OCI-LY1 (cell line): ENCODE data around the gene SLC9A9.

Source experiments
- H2AFZ ChIP-seq: fragments of 200-600 bp; sonication (generic), shearing (Covaris generic); 2 replicates; pipeline ENCODE4 v1.6.0; 2014; ENCODE audit warnings: antibody characterized with exemption, mild to moderate bottlenecking, low read length
- H3F3A ChIP-seq: fragments of 200-600 bp; sonication (generic), shearing (Covaris generic); 2 replicates; pipeline ENCODE4 v1.6.0; 2014; ENCODE audit warnings: mild to moderate bottlenecking, antibody characterized with exemption, low read length, moderate library complexity; ENCODE audit not compliant: insufficient read depth
- H3K27ac ChIP-seq: fragments of 200-600 bp; sonication (generic); 2 replicates; pipeline ENCODE4 v1.5.1; 2014; ENCODE audit warnings: low read length, mixed run types, mild to moderate bottlenecking, low read depth; ENCODE audit not compliant: poor library complexity, severe bottlenecking
- H3K27me3 ChIP-seq: fragments of 200-600 bp; sonication (generic); 2 replicates; pipeline ENCODE4 v1.6.0; 2014; ENCODE audit warnings: antibody characterized with exemption, mild to moderate bottlenecking, low read length, moderate library complexity; ENCODE audit not compliant: insufficient read depth
- H3K36me3 ChIP-seq: fragments of 200-600 bp; sonication (generic); 2 replicates; pipeline ENCODE4 v1.6.1; 2014; ENCODE audit warnings: mild to moderate bottlenecking, antibody characterized with exemption, low read length, moderate library complexity, mixed read lengths; ENCODE audit not compliant: insufficient read depth
- H3K4me1 ChIP-seq: fragments of 200-600 bp; sonication (generic); 2 replicates; pipeline ENCODE4 v1.5.1; 2014; ENCODE audit warnings: mild to moderate bottlenecking, low read length, moderate library complexity; ENCODE audit not compliant: insufficient read depth, severe bottlenecking
- H3K4me2 ChIP-seq: fragments of 200-600 bp; sonication (generic), shearing (Covaris generic); 2 replicates; pipeline ENCODE4 v1.6.1; 2014; ENCODE audit warnings: low read length
- H3K4me3 ChIP-seq: fragments of 200-600 bp; sonication (generic); 2 replicates; pipeline ENCODE4 v1.5.1; 2014; ENCODE audit warnings: low read length, low read depth, mild to moderate bottlenecking, mixed read lengths; ENCODE audit not compliant: poor library complexity, severe bottlenecking
- H3K79me2 ChIP-seq: fragments of 200-600 bp; shearing (Covaris generic); 2 replicates; pipeline ENCODE4 v1.6.1; 2016; ENCODE audit warnings: mixed run types, low read length, mixed read lengths; ENCODE audit not compliant: insufficient read depth
- H3K9ac ChIP-seq: fragments of 200-600 bp; sonication (generic), shearing (Covaris generic); 2 replicates; pipeline ENCODE4 v1.6.1; 2014; ENCODE audit warnings: mild to moderate bottlenecking, low read length, mixed read lengths
- H3K9me2 ChIP-seq: fragments of 200-600 bp; sonication (generic), shearing (Covaris generic); 2 replicates; pipeline ENCODE4 v1.6.1; 2014; ENCODE audit warnings: low read depth, mild to moderate bottlenecking, low read length, mixed read lengths
- H3K9me3 ChIP-seq: fragments of 200-600 bp; shearing (Covaris generic); 2 replicates; pipeline ENCODE4 v1.6.1; 2014; ENCODE audit warnings: low read length, mixed read lengths
- H4K20me1 ChIP-seq: fragments of 200-600 bp; sonication (generic), shearing (Covaris generic); 2 replicates; pipeline ENCODE4 v1.6.0; 2016; ENCODE audit warnings: mild to moderate bottlenecking, low read length; ENCODE audit not compliant: insufficient read depth
- CTCF ChIP-seq: fragments of 200-600 bp; sonication (generic), shearing (Covaris generic); IDR thresholded peaks from 2 replicates; pipeline ENCODE4 v1.5.1; 2017; ENCODE audit warnings: mild to moderate bottlenecking, antibody characterized with exemption, low read length, moderate library complexity, mixed read lengths
- EZH2 ChIP-seq: fragments of 200-600 bp; sonication (generic), shearing (Covaris generic); IDR thresholded peaks from 2 replicates; pipeline ENCODE4 v1.8.0; 2017; ENCODE audit warnings: borderline replicate concordance, mixed run types, mild to moderate bottlenecking, antibody characterized with exemption, low read length, moderate library complexity, mixed read lengths

Gene SLC9A9

GRCh38 chr3:143551761-143552160 is 296.5 kb downstream of the SLC9A9 start:
- Histone ChIP-seq H3K36me3 (no peaks in the 10 kb centered on the region), H3K4me1 (no peaks in the 10 kb centered on the region), H2AFZ (no peak overlapping the region), H4K20me1 (no peaks in the 10 kb centered on the region), H3K9me3 (peaks cover 6% of the 10 kb centered on the region; the same call in 1 of the 2 replicates), H3K27ac (no peak overlapping the region), H3K4me3 (no peak overlapping the region), H3K9me2 (no peaks in the 10 kb centered on the region), H3F3A (no peaks in the 10 kb centered on the region), H3K27me3 (no peaks in the 10 kb centered on the region), H3K79me2 (no peaks in the 10 kb centered on the region), H3K4me2 (no peak overlapping the region), H3K9ac (no peak overlapping the region)
- TF ChIP-seq EZH2 (no peak), CTCF (no peak)

DNA sequence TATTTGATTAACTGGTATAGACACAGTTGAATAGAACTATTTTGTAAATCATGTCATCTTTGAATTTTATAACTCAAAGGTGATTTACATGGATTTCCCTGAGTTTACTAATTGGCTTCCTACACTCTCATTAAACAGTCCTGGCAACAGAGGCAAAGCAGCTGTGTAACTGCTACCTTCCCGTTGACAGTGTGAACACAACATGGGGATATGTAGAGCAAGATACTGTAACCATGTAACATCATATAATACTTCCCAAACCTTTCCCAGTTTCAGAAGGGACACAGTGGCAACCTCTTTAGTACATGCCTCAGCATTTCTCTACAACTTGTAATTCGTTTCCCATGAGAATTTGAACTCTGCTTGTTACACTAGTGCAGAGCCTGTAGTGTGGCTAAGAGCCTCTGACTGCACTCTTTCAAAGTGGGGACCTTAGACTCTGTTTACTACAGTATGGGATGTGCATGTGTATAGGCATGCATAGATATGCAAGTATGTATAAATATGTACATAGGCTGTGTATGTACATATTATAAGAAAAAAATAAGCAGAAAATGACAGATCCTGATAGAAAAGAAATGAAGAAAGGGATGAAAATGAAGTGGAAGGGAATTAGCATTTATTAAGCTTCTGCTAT is 299.3 kb downstream of the SLC9A9 start:
- no peaks in the 10 kb centered on the region for H3K36me3 ChIP-seq

GRCh38 chr3:143548393-143548792 is 299.9 kb downstream of the SLC9A9 start:
- Histone ChIP-seq H3K27ac (no peak overlapping the region), H3K9ac (no peak overlapping the region), H3K36me3 (no peaks in the 10 kb centered on the region), H3K4me2 (no peak overlapping the region), H3F3A (no peaks in the 10 kb centered on the region), H2AFZ (no peak overlapping the region), H3K9me3 (peaks cover 10% of the 10 kb centered on the region), H3K27me3 (no peaks in the 10 kb centered on the region), H3K79me2 (no peaks in the 10 kb centered on the region), H3K4me3 (no peak overlapping the region), H3K4me1 (no peaks in the 10 kb centered on the region), H3K9me2 (no peaks in the 10 kb centered on the region), H4K20me1 (no peaks in the 10 kb centered on the region)
- no peak for TF ChIP-seq CTCF
- no peak for TF ChIP-seq EZH2

More for the DNA sequence above, 299.3 kb downstream of the SLC9A9 start:
- no peak overlapping the region for H2AFZ ChIP-seq
- no peaks in the 10 kb centered on the region for H3K9me2 ChIP-seq
- no peak overlapping the region for H3K27ac ChIP-seq
- no peaks in the 10 kb centered on the region for H4K20me1 ChIP-seq
- no peaks in the 10 kb centered on the region for H3K79me2 ChIP-seq
- TF ChIP-seq CTCF, result no peak
- no peak for TF ChIP-seq EZH2
- peaks cover 10% of the 10 kb centered on the region for H3K9me3 ChIP-seq
- no peaks in the 10 kb centered on the region for H3F3A ChIP-seq
- no peak overlapping the region for H3K9ac ChIP-seq
- H3K27me3 ChIP-seq, result no peaks in the 10 kb centered on the region
- no peak overlapping the region for H3K4me3 ChIP-seq
- no peaks in the 10 kb centered on the region for H3K4me1 ChIP-seq
- H3K4me2 ChIP-seq, result no peak overlapping the region
